ENCODE measurements around the gene CREM.
"Not testable (repeated sequence)": the region's sequence is repeated elsewhere in the genome, so short reads cannot be mapped to it uniquely, and the experiment has no call there.

DNA sequence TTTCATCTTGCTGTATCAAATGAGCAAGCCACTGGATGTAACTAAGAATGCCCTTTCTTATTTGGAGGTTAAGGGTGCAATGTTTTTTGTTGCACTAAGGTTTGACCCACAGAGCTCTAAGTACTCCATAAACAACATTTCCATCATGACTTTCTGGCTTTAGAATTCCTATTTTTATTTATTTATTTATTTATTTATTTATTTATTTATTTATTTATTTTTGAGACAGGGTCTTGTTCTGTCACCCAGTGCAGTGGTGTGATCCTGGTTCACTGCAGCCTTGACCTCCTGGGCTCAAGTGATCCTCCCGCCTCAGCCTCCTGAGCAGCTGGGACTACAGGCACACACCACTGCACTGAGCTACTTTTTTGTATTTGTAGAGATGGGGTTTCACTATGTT lies 46.4 kb upstream of the CREM start:
- TF ChIP-seq, protein P1, sequence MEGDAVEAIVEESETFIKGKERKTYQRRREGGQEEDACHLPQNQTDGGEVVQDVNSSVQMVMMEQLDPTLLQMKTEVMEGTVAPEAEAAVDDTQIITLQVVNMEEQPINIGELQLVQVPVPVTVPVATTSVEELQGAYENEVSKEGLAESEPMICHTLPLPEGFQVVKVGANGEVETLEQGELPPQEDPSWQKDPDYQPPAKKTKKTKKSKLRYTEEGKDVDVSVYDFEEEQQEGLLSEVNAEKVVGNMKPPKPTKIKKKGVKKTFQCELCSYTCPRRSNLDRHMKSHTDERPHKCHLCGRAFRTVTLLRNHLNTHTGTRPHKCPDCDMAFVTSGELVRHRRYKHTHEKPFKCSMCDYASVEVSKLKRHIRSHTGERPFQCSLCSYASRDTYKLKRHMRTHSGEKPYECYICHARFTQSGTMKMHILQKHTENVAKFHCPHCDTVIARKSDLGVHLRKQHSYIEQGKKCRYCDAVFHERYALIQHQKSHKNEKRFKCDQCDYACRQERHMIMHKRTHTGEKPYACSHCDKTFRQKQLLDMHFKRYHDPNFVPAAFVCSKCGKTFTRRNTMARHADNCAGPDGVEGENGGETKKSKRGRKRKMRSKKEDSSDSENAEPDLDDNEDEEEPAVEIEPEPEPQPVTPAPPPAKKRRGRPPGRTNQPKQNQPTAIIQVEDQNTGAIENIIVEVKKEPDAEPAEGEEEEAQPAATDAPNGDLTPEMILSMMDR (IDR thresholded peaks at IDR 0.05) = not testable (repeated sequence)
- TF ChIP-seq POLR2A (IDR thresholded peaks at IDR 0.05) = not testable (repeated sequence)

Measured in testis (tissue), 2 donors.